PC-9 (cell line): ENCODE measurements around the gene CBLN4. TPM values are rescaled to one million over a fixed set of nuclear protein-coding genes. Genes with fewer than 3 reads are reported as not detected.

Experiments used
- BruUV-seq: library from RNA; stranded (reverse); fragments of 400-500 nt; replicated peaks from 2 replicates; lab custom pipeline; 2021; lab: Mats Ljungman, UMichigan
- CTCF ChIA-PET: fragments of 300-600 bp; sonication (Branson Sonifier 250); formaldehyde crosslinking; loops from one replicate; lab custom pipeline; 2022; ENCODE audit warnings: antibody characterized with exemption; lab: Charles Lee
- POLR2A ChIA-PET: fragments of 300-600 bp; sonication (Branson Sonifier 250); formaldehyde crosslinking; loops from one replicate; lab custom pipeline; 2022; ENCODE audit warnings: antibody characterized with exemption; ENCODE audit not compliant: unreplicated experiment; lab: Charles Lee
- DNase-seq, 2 experiments: peaks; one replicate each; pipeline versions ENCODE4 v3.0.0 to v3.0.0-alpha.2; 2015 to 2022; ENCODE audit warnings: mixed read lengths in 1 of 2
- H2AFZ ChIP-seq: fragments of 200-600 bp; sonication (generic); 2 replicates; pipeline ENCODE4 v1.8.1; 2017; ENCODE audit warnings: antibody characterized with exemption
- H3F3A ChIP-seq: fragments of 200-600 bp; sonication (generic); 2 replicates; pipeline ENCODE4 v1.8.1; 2017; ENCODE audit warnings: antibody characterized with exemption, mild to moderate bottlenecking, low read depth; ENCODE audit not compliant: insufficient read depth
- H3K27ac ChIP-seq: fragments of 200-600 bp; sonication (generic); 2 replicates; pipeline ENCODE4 v1.6.1; 2016; ENCODE audit warnings: mixed run types
- H3K27me3 ChIP-seq: fragments of 200-600 bp; sonication (generic); 2 replicates; pipeline ENCODE4 v1.6.1; 2016; ENCODE audit warnings: low read depth, mixed run types; ENCODE audit not compliant: insufficient read depth
- H3K36me3 ChIP-seq: fragments of 200-600 bp; sonication (generic); 2 replicates; pipeline ENCODE4 v1.6.1; 2016; ENCODE audit warnings: low read depth, mixed run types
- H3K4me1 ChIP-seq: fragments of 200-600 bp; sonication (generic); replicated peaks from 2 replicates; pipeline ENCODE4 v1.6.1; 2016; ENCODE audit warnings: mixed run types; ENCODE audit not compliant: insufficient read depth
- H3K4me2 ChIP-seq: fragments of 200-600 bp; sonication (generic); 2 replicates; pipeline ENCODE4 v1.6.1; 2017; ENCODE audit warnings: mixed run types
- H3K4me3 ChIP-seq: fragments of 200-600 bp; sonication (generic); 2 replicates; pipeline ENCODE4 v1.6.1; 2016; ENCODE audit warnings: mixed run types
- H3K79me2 ChIP-seq: fragments of 200-600 bp; sonication (generic); 2 replicates; pipeline ENCODE4 v1.6.1; 2017; ENCODE audit warnings: low read depth, mixed run types
- H3K9me2 ChIP-seq: fragments of 200-600 bp; sonication (generic); 2 replicates; pipeline ENCODE4 v1.8.1; 2017; ENCODE audit warnings: mild to moderate bottlenecking; ENCODE audit not compliant: insufficient read depth
- H3K9me3 ChIP-seq: fragments of 200-600 bp; sonication (generic); 2 replicates; pipeline ENCODE4 v1.8.1; 2016; ENCODE audit warnings: low read depth; ENCODE audit not compliant: insufficient read depth
- H4K20me1 ChIP-seq: fragments of 200-600 bp; sonication (generic); 2 replicates; pipeline ENCODE4 v1.8.1; 2017; ENCODE audit not compliant: insufficient read depth
- CTCF ChIP-seq: fragments of 200-600 bp; sonication (generic); conservative IDR thresholded peaks from 2 replicates; pipeline ENCODE4 v1.6.1; 2017; ENCODE audit warnings: mixed run types, antibody characterized with exemption, mild to moderate bottlenecking, moderate library complexity
- EZH2 ChIP-seq: fragments of 200-600 bp; sonication (generic); IDR thresholded peaks from 2 replicates; pipeline ENCODE4 v1.8.0; 2017; ENCODE audit warnings: antibody characterized with exemption, low read depth
- intact Hi-C: fragments of 100-400 bp; cut with micrococcal nuclease; formaldehyde crosslinking; loops from one replicate; pipeline ENCODE4 v1.10.0; 2022; ENCODE audit not compliant: unreplicated experiment
- total RNA-seq: library from RNA; stranded (reverse); gene quantifications from 2 replicates; pipeline ENCODE4 v1.2.3, GENCODE V29; 2021

Gene CBLN4
- total RNA-seq, 1 experiment from 2014 or later: not detected

GRCh38 chr20:56018716-56019115, 13.4 kb upstream of the CBLN4 start:
- Histone ChIP-seq H3K36me3 (no peaks in the 10 kb centered on the region), H3K4me2 (no peak overlapping the region), H3K9me2 (no peaks in the 10 kb centered on the region), H3K27ac (no peak overlapping the region), H3K4me1 (no peaks in the 10 kb centered on the region), H2AFZ (no peak overlapping the region), H3K27me3 (peaks cover 14% of the 10 kb centered on the region; the same call in 1 of the 2 replicates), H3K4me3 (no peak overlapping the region), H4K20me1 (no peaks in the 10 kb centered on the region), H3F3A (no peaks in the 10 kb centered on the region), H3K79me2 (no peaks in the 10 kb centered on the region), H3K9me3 (no peaks in the 10 kb centered on the region)
- no peak for DNase-seq
- TF ChIP-seq CTCF (no peak), EZH2 (no peak)
- CTCF ChIA-PET: no interaction called here
- BruUV-seq: no TSS peak
- POLR2A ChIA-PET: no interaction called here
- intact Hi-C loops: no loop called here

- DNase-seq: no peak
- H3K27me3 ChIP-seq: peaks cover 14% of the 10 kb centered on the region; the same call in 1 of the 2 replicates
- H3K4me2 ChIP-seq: no peak overlapping the region
- ChIA-PET POLR2A (no interaction called here), CTCF (no interaction called here)
- no peaks in the 10 kb centered on the region for H4K20me1 ChIP-seq
- H3K4me1 ChIP-seq: no peaks in the 10 kb centered on the region
- TF ChIP-seq CTCF (no peak), EZH2 (no peak)
- intact Hi-C loops: no loop called here
- no peaks in the 10 kb centered on the region for H3K36me3 ChIP-seq
- H3F3A ChIP-seq: no peaks in the 10 kb centered on the region
- no peak overlapping the region for H3K4me3 ChIP-seq
- no peaks in the 10 kb centered on the region for H3K9me3 ChIP-seq
- no peaks in the 10 kb centered on the region for H3K9me2 ChIP-seq
- BruUV-seq: no TSS peak
- H2AFZ ChIP-seq: no peak overlapping the region
- no peaks in the 10 kb centered on the region for H3K79me2 ChIP-seq
- H3K27ac ChIP-seq: no peak overlapping the region
Observed at GRCh38 chr20:56018194-56018593, 12.9 kb upstream of the CBLN4 start.

- no TSS peak for BruUV-seq
- Histone ChIP-seq H3K9me3 (no peaks in the 10 kb centered on the region), H2AFZ (no peak overlapping the region), H4K20me1 (no peaks in the 10 kb centered on the region), H3K36me3 (no peaks in the 10 kb centered on the region), H3K4me2 (no peak overlapping the region), H3K4me1 (no peaks in the 10 kb centered on the region), H3F3A (no peaks in the 10 kb centered on the region), H3K4me3 (no peak overlapping the region), H3K27me3 (peaks cover 14% of the 10 kb centered on the region; the same call in 1 of the 2 replicates), H3K9me2 (peaks cover 4% of the 10 kb centered on the region; the same call in 1 of the 2 replicates), H3K79me2 (no peaks in the 10 kb centered on the region), H3K27ac (no peak overlapping the region)
- TF ChIP-seq CTCF (no peak), EZH2 (no peak)
- no peak for DNase-seq
- intact Hi-C loops: no loop called here
- POLR2A ChIA-PET: no interaction called here
- CTCF ChIA-PET: no interaction called here
Observed at GRCh38 chr20:56017560-56017959, 12.2 kb upstream of the CBLN4 start.
